ENCODE data around the gene PARD3B.

- TF ChIP-seq POLR2A (IDR thresholded peaks at IDR 0.05; ENCODE audit: low read depth, low read length), result no peak
- TF ChIP-seq PAX5 (IDR thresholded peaks at IDR 0.05; ENCODE audit: insufficient read depth, low read length, severe bottlenecking), result no peak
- no peak for TF ChIP-seq POLR2AphosphoS5 (IDR thresholded peaks at IDR 0.05; ENCODE audit: low read depth, low read length)
- no peak for TF ChIP-seq TAF1 (IDR thresholded peaks at IDR 0.05; ENCODE audit: low read depth, low read length)
- no peak for TF ChIP-seq POU2F2 (IDR thresholded peaks at IDR 0.05; ENCODE audit: low read depth, low read length)
- TF ChIP-seq SPI1 (IDR thresholded peaks at IDR 0.05; ENCODE audit: low read depth, low read length), result no peak
These were observed 745.0 kb downstream of the PARD3B start for GRCh38 chr2:205290299-205290698.

Data from GM12891 (cell line).